NCI-H748 treated with DMSO at 0.1 percent for 48 hours (cell line): Measurements from ENCODE around the gene PUS10.
"Not testable (repeated sequence)": the region's sequence is repeated elsewhere in the genome, so short reads cannot be mapped to it uniquely, and the experiment has no call there.

Experiments used
- DNase-seq: peaks from one replicate; lab custom pipeline; 2025; lab: John Stamatoyannopoulos, UW

Gene PUS10

GRCh38 chr2:60932954-60933353 lies 85.1 kb downstream of the PUS10 start:
- no peak for DNase-seq

GRCh38 chr2:60932061-60932460 lies 86.0 kb downstream of the PUS10 start:
- DNase-seq: not testable (repeated sequence)

GRCh38 chr2:60926741-60927552 lies 91.1 kb downstream of the PUS10 start:
- no peak for DNase-seq

GRCh38 chr2:60925994-60926740 lies 91.9 kb downstream of the PUS10 start:
- DNase-seq: no peak

- DNase-seq: no peak
Observed at GRCh38 chr2:60907329-60907728, 110.7 kb downstream of the PUS10 start.

- no peak for DNase-seq
Observed at GRCh38 chr2:60906395-60906794, 111.7 kb downstream of the PUS10 start.

- not testable (repeated sequence) for DNase-seq
Observed at GRCh38 chr2:60905867-60906266, 112.2 kb downstream of the PUS10 start.

- DNase-seq: not testable (repeated sequence)
Observed at GRCh38 chr2:60901296-60901695, 116.8 kb downstream of the PUS10 start.

- DNase-seq: no peak
Observed at GRCh38 chr2:60899892-60900249, 118.2 kb downstream of the PUS10 start.

- DNase-seq: no peak
Observed at GRCh38 chr2:60899230-60899891, 118.7 kb downstream of the PUS10 start.

- DNase-seq: no peak
Observed at GRCh38 chr2:60898567-60898966, 119.5 kb downstream of the PUS10 start.
